C4-2B (cell line): ENCODE results near the gene ATP13A3.

ENCODE experiments used
- H3K27ac ChIP-seq: fragments of 450-650 bp; 2 replicates; pipeline ENCODE4 v1.5.1; 2017
- ZFX ChIP-seq: fragments of 450-650 bp; IDR thresholded peaks from 2 replicates; pipeline ENCODE4 v1.6.1; 2017
- TF ChIP-seq, protein P1 (sequence below): fragments of 450-650 bp; conservative IDR thresholded peaks from 2 replicates; pipeline ENCODE4 v1.5.1; 2017; ENCODE audit warnings: mild to moderate bottlenecking

Gene ATP13A3

DNA sequence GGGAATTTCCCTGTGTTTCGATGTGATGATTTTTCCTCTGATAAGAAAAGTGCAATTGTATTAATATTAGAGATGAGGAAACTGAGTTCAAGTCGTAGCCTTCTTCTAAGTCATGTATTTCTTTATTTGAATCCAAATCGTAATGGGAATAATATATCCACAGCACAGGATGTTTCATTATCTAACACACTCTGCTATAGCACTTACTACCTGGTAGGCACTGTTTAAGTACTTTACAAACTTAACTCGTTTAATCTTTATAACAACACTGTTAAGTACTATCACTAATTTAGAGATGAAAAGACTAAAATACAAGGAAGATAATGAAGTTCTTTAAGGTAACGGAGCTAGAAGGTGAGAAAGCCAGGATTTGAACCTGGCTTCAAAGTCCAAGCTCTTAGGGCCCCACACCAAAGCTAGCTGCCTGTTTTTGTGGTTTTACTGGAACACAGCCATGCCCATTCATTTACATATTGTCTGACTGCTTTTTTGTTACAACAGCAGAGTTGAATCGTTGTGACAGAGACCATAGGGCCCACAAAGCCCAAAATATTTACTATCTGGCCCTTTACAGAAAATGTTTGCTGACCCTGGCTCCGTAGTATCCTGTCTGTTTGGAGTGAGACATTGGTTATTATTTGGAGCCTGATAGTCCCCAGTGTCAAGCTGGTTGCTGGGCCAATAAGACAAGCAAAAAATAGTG, 9.6 kb upstream of the ATP13A3 start:
- no peak overlapping the region for H3K27ac ChIP-seq
- TF ChIP-seq, protein P1, sequence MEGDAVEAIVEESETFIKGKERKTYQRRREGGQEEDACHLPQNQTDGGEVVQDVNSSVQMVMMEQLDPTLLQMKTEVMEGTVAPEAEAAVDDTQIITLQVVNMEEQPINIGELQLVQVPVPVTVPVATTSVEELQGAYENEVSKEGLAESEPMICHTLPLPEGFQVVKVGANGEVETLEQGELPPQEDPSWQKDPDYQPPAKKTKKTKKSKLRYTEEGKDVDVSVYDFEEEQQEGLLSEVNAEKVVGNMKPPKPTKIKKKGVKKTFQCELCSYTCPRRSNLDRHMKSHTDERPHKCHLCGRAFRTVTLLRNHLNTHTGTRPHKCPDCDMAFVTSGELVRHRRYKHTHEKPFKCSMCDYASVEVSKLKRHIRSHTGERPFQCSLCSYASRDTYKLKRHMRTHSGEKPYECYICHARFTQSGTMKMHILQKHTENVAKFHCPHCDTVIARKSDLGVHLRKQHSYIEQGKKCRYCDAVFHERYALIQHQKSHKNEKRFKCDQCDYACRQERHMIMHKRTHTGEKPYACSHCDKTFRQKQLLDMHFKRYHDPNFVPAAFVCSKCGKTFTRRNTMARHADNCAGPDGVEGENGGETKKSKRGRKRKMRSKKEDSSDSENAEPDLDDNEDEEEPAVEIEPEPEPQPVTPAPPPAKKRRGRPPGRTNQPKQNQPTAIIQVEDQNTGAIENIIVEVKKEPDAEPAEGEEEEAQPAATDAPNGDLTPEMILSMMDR, result no peak
- no peak for TF ChIP-seq ZFX

DNA sequence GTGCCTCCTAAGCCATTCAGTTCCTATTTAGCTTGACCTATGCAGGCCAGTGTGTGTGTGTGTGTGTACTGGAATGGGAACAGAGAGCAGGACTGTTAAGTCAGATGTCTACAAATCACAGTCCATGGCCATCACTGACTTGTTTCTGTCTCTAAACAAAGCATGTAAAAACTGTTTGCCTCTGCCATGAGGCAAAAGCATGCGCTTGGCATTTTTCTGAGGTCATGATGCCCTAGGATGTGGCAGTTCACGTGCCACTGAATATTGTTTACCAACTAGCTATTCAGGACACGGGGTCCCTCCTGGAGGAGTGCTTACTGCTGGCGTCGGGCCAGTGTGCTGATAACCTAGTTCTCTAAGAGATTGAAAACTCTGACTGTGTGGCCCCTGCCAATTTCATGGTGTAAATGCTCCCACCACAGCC, 8.2 kb upstream of the ATP13A3 start:
- TF ChIP-seq, protein P1, result no peak
- peak overlapping the region; percentile 69 for H3K27ac ChIP-seq

DNA sequence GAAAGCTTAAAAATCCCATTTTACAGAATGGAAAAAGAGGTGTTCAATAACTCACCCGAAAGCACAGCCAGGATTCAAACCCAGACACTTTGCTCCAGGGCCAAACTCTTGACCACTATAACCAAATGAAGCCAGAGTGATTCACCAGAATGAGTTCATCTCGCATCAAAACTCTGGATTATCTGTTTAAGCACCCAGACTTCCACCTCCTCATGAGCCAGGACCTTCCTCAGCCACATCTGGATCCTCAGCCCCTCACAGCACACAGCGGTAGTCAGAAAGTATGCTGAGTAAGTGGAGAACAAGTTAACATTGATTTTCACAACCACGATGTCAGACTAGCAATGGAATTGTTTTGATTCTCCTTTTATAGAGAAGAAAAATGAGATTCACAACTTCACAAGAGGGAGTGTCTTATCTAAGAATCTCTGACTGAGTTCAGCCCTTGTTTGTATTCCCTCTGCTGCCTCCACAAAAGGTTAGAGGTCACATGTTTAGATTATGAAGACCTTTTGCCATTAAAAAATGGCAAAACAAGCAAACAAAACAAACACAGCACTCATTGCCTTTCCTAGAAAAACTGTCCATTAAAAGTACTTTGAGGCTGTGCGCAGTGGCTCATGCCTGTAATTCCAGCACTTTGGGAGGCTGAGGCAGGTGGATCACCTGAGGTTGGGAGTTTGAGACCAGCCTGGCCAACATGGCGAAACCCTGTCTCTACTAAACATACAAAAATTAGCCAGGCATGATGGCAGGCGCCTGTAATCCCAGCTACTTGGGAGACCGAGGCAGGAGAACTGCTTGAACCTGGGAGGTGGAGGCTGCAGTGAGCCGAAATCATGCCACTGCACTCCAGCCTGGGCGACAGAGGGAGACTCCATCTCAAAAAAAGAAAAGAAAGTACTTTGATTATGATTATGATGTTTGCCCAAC, 7.5 kb upstream of the ATP13A3 start:
- peak overlapping the region; percentile 69 for H3K27ac ChIP-seq

DNA sequence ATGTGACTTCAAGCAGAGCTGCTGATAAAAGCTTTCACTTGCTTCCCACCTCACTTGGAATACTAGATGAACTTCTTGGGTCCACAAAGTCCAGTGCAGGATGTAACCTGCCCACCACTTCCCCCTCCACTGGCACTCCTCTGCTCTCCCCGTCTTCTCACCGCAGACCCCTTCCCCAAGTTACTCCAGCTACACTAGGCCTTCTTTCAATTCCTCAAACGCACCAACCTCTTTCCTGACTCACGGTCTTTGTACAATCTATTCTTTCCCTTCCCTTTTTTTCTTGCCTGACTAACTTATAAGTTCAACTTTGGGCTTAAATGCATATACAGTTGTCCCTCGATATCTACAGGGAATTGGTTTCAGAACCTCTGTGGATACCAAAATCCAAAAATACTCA, 5.2 kb upstream of the ATP13A3 start:
- TF ChIP-seq, protein P1, result no peak
- TF ChIP-seq ZFX, result no peak
- no peak overlapping the region for H3K27ac ChIP-seq

GRCh38 chr3:194489736-194490612, 3.2 kb upstream of the ATP13A3 start:
- TF ChIP-seq, protein P1, result no peak
- TF ChIP-seq ZFX, result no peak
- H3K27ac ChIP-seq, result no peak overlapping the region

GRCh38 chr3:194488055-194488742, 1.4 kb upstream of the ATP13A3 start:
- no peak overlapping the region for H3K27ac ChIP-seq
- no peak for TF ChIP-seq ZFX
- TF ChIP-seq, protein P1, result no peak
